HEK293 (cell line): ENCODE data around the gene PLGRKT.

ENCODE experiments used
- SP2 ChIP-seq: fragments of 450-650 bp; formaldehyde crosslinking; IDR thresholded peaks from 2 replicates; pipeline ENCODE4 v1.5.1; 2016; ENCODE audit warnings: missing biosample characterization, missing genetic modification characterization
- ZBTB17 ChIP-seq: fragments of 450-650 bp; formaldehyde crosslinking; IDR thresholded peaks from 2 replicates; pipeline ENCODE4 v1.5.1; 2016; ENCODE audit warnings: missing biosample characterization, missing genetic modification characterization
- ZNF202 ChIP-seq: fragments of 450-650 bp; formaldehyde crosslinking; IDR thresholded peaks from 2 replicates; pipeline ENCODE4 v1.5.1; 2016; ENCODE audit warnings: missing biosample characterization, missing genetic modification characterization, borderline replicate concordance
- ZNF274 ChIP-seq, 2 experiments: fragments of 200-500 bp in 1 of 2; fragments of 450-650 bp in 1 of 2; sonication (Bioruptor generic) in 1 of 2; formaldehyde crosslinking in 1 of 2; IDR thresholded peaks; 2 replicates each; pipeline versions ENCODE4 v1.5.1 to v1.6.1; 2014 to 2016; ENCODE audit warnings: borderline replicate concordance in 1 of 2, inconsistent platforms in 1 of 2, low read length in 1 of 2, missing biosample characterization in 1 of 2, missing genetic modification characterization in 1 of 2
- ZNF404 ChIP-seq: fragments of 450-650 bp; formaldehyde crosslinking; IDR thresholded peaks from 2 replicates; pipeline ENCODE4 v1.5.1; 2017; ENCODE audit warnings: missing biosample characterization, missing genetic modification characterization
- ZNF501 ChIP-seq: fragments of 450-650 bp; formaldehyde crosslinking; IDR thresholded peaks from 2 replicates; pipeline ENCODE4 v1.5.1; 2016; ENCODE audit warnings: missing biosample characterization, missing genetic modification characterization
- TF ChIP-seq, protein P1 (sequence below): fragments of 450-650 bp; formaldehyde crosslinking; IDR thresholded peaks from 2 replicates; pipeline ENCODE4 v1.5.1; 2016; ENCODE audit warnings: missing biosample characterization, missing genetic modification characterization

DNA sequence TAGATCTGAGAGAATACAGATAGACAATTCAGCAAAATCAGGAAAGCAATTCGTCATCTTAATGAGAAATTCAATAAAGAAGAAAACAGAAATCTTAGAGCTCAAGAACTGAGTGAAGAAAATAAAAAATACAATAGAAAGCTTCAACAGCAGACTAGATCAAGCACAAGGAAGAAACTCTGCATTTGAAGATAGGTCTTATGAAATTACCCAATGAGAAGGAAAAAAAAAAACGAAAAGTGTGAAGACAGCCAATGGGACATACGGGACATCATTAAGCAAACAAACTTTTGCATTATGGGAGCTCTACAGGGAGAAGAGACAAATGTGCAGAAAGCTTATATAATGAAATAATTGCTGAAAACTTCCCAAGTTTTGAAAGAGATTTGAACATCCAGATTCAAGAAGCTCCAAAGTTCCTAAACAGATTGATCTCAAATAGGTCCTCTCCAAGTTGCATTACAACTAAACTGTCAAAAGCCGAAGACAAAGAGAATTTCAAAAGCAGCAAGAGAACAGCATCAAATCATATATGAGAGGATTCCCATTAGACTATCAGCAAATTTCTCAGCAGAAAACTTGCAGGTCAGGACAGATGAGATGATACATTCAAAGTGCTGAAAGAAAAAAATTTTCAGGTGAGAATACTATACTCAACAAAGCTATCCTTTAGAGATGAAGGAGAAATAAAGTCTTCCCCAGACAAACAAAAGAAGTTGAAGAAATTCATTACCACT is 122.4 kb downstream of the PLGRKT start:
- TF ChIP-seq, protein P1, sequence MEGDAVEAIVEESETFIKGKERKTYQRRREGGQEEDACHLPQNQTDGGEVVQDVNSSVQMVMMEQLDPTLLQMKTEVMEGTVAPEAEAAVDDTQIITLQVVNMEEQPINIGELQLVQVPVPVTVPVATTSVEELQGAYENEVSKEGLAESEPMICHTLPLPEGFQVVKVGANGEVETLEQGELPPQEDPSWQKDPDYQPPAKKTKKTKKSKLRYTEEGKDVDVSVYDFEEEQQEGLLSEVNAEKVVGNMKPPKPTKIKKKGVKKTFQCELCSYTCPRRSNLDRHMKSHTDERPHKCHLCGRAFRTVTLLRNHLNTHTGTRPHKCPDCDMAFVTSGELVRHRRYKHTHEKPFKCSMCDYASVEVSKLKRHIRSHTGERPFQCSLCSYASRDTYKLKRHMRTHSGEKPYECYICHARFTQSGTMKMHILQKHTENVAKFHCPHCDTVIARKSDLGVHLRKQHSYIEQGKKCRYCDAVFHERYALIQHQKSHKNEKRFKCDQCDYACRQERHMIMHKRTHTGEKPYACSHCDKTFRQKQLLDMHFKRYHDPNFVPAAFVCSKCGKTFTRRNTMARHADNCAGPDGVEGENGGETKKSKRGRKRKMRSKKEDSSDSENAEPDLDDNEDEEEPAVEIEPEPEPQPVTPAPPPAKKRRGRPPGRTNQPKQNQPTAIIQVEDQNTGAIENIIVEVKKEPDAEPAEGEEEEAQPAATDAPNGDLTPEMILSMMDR (tag by site-specific recombination) = no peak
- TF ChIP-seq ZNF202 (tag by site-specific recombination) = no peak
- TF ChIP-seq ZNF274 (IDR thresholded peaks at IDR 0.05; ENCODE audit: low read length) = no peak
- TF ChIP-seq ZNF274 (tag by site-specific recombination; IDR thresholded peaks at IDR 0.05; ENCODE audit: borderline replicate concordance) = no peak
- TF ChIP-seq ZNF404 (tag by site-specific recombination) = no peak
- no peak for TF ChIP-seq ZBTB17 (tag by site-specific recombination)
- no peak for TF ChIP-seq SP2 (tag by site-specific recombination)
- TF ChIP-seq ZNF501 (tag by site-specific recombination) = no peak
